ENCODE results near the gene TULP1.

DNA sequence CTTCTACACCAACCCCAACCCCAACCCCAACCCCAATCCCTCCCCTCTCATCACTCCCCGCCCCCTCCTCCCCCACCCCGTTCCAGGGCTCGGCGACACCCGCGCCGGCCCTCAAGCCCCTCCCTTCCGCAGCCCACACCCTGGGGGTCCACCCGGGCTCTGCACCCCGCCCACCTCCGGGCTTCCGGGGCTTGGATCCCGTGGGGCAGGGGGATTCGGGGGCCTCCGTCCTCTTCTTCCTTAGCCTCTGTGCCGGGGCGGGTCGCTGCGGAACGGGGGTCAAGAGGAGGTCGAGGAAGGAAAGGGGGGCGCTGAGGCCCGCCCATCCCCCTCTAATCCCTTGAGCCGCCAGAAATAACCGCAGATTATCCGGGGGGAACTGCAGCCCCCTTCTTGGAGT lies 690 bp downstream of the TULP1 start:
- TF ChIP-seq CTCF (IDR thresholded peaks at IDR 0.05 in 4 of 5, conservative IDR thresholded peaks at IDR 0.05 in 1 of 5) (no peak), POLR2A (IDR thresholded peaks at IDR 0.05) (no peak)

Measured in gastrocnemius medialis (tissue), 4 donors.